GM18526 (cell line): ENCODE measurements around the gene RASSF10.

Experiments
- POLR2A ChIP-seq: IDR thresholded peaks from 3 replicates; pipeline ENCODE4 v1.6.1; 2011; ENCODE audit not compliant: insufficient read length; ENCODE audit errors: extremely low read depth

Gene RASSF10

GRCh38 chr11:13008625-13009475, at the start of gene RASSF10:
RASSF10 (plus strand) TSS chr11:13009316; CDS start chr11:13009577, 261 bp downstream.
- TF ChIP-seq POLR2A: peak; percentile 73

GRCh38 chr11:12961615-12962014, 47.5 kb upstream of the RASSF10 start:
- TF ChIP-seq POLR2A: no peak

- no peak for TF ChIP-seq POLR2A
These were observed 46.8 kb upstream of the RASSF10 start for GRCh38 chr11:12962306-12962705.

GRCh38 chr11:12963051-12963450, 46.1 kb upstream of the RASSF10 start:
- no peak for TF ChIP-seq POLR2A

- no peak for TF ChIP-seq POLR2A
These were observed 45.2 kb upstream of the RASSF10 start for GRCh38 chr11:12963792-12964536.

GRCh38 chr11:12964650-12965049, 44.5 kb upstream of the RASSF10 start:
- TF ChIP-seq POLR2A: no peak

GRCh38 chr11:12966002-12966401, 43.1 kb upstream of the RASSF10 start:
- TF ChIP-seq POLR2A: no peak

- TF ChIP-seq POLR2A: no peak
These were observed 41.0 kb upstream of the RASSF10 start for GRCh38 chr11:12968101-12968500.

GRCh38 chr11:12968826-12969225, 40.3 kb upstream of the RASSF10 start:
- no peak for TF ChIP-seq POLR2A

GRCh38 chr11:12971955-12972354, 37.2 kb upstream of the RASSF10 start:
- TF ChIP-seq POLR2A: no peak

- TF ChIP-seq POLR2A: no peak
These were observed 35.5 kb upstream of the RASSF10 start for GRCh38 chr11:12973528-12974181.

- no peak for TF ChIP-seq POLR2A
These were observed 33.9 kb upstream of the RASSF10 start for GRCh38 chr11:12975195-12975594.

- no peak for TF ChIP-seq POLR2A
These were observed 29.0 kb upstream of the RASSF10 start for GRCh38 chr11:12979928-12980689.

- no peak for TF ChIP-seq POLR2A
These were observed 27.2 kb upstream of the RASSF10 start for GRCh38 chr11:12981676-12982522.
